Neural cell (in vitro differentiated cells): ENCODE measurements around the gene TMEM272. TPM values are rescaled to one million over a fixed set of nuclear protein-coding genes. Genes with fewer than 3 reads are reported as not detected.

Source experiments
- H2AFZ ChIP-seq: fragments of 200-600, 300-800 bp; sonication (generic), shearing (Covaris generic); 2 replicates; pipeline ENCODE4 v1.6.0; 2014; ENCODE audit warnings: low read depth, mild to moderate bottlenecking, antibody characterized with exemption, low read length, moderate library complexity
- H3F3A ChIP-seq: fragments of 200-600 bp; shearing (Covaris generic); 2 replicates; pipeline ENCODE4 v1.6.1; 2016; ENCODE audit warnings: mild to moderate bottlenecking, moderate library complexity, mixed read lengths, antibody characterized with exemption, low read length; ENCODE audit not compliant: insufficient read depth, poor library complexity, severe bottlenecking
- H3K27ac ChIP-seq: fragments of 200-600, 300-800 bp; sonication (generic), shearing (Covaris generic); 2 replicates; pipeline ENCODE4 v1.5.1; 2014; ENCODE audit warnings: mild to moderate bottlenecking, low read length, moderate library complexity
- H3K27me3 ChIP-seq: fragments of 300-800, 200-600 bp; sonication (generic), shearing (Covaris generic); 2 replicates; pipeline ENCODE4 v1.6.0; 2014; ENCODE audit warnings: mild to moderate bottlenecking, low read depth, low read length, moderate library complexity; ENCODE audit not compliant: insufficient read depth
- H3K36me3 ChIP-seq: fragments of 300-800, 200-600 bp; sonication (generic), shearing (Covaris generic); 2 replicates; pipeline ENCODE4 v1.5.1; 2014; ENCODE audit warnings: mild to moderate bottlenecking, antibody characterized with exemption, low read length, moderate library complexity; ENCODE audit not compliant: insufficient read depth
- H3K4me2 ChIP-seq: fragments of 300-800, 200-600 bp; sonication (generic), shearing (Covaris generic); 2 replicates; pipeline ENCODE4 v1.6.0; 2014; ENCODE audit warnings: mild to moderate bottlenecking, low read length
- H3K4me3 ChIP-seq: fragments of 300-800, 200-600 bp; sonication (generic), shearing (Covaris generic); 2 replicates; pipeline ENCODE4 v1.5.1; 2014; ENCODE audit warnings: mild to moderate bottlenecking, low read length, moderate library complexity
- H3K79me2 ChIP-seq: fragments of 200-600 bp; shearing (Covaris generic); replicated peaks from 2 replicates; pipeline ENCODE4 v1.6.0; 2014; ENCODE audit warnings: mild to moderate bottlenecking, low read length, moderate library complexity; ENCODE audit not compliant: insufficient read depth
- H3K9ac ChIP-seq: fragments of 300-800, 200-600 bp; sonication (generic), shearing (Covaris generic); 2 replicates; pipeline ENCODE4 v1.6.1; 2016; ENCODE audit warnings: mild to moderate bottlenecking, low read length, mixed read lengths
- H3K9me2 ChIP-seq: fragments of 200-600 bp; shearing (Covaris generic); 2 replicates; pipeline ENCODE4 v1.6.1; 2016; ENCODE audit warnings: mild to moderate bottlenecking, low read length, mixed read lengths; ENCODE audit not compliant: insufficient read depth
- H3K9me3 ChIP-seq: fragments of 200-600, 300-800 bp; sonication (generic), shearing (Covaris generic); 2 replicates; pipeline ENCODE4 v1.6.1; 2016; ENCODE audit warnings: mild to moderate bottlenecking, mixed run types, low read length, moderate library complexity, mixed read lengths
- H4K20me1 ChIP-seq: fragments of 200-600 bp; shearing (Covaris generic); 2 replicates; pipeline ENCODE4 v1.6.1; 2016; ENCODE audit warnings: mild to moderate bottlenecking, mixed run types; ENCODE audit not compliant: insufficient read depth
- EP300 ChIP-seq: fragments of 450-650 bp; conservative IDR thresholded peaks from 2 replicates; pipeline ENCODE4 v1.6.1; 2014; ENCODE audit warnings: antibody characterized with exemption, mild to moderate bottlenecking, moderate library complexity; ENCODE audit not compliant: poor library complexity, severe bottlenecking
- EZH2 ChIP-seq: fragments of 200-600, 300-800 bp; shearing (Covaris generic), sonication (generic); IDR thresholded peaks from 2 replicates; pipeline ENCODE4 v1.6.1; 2014; ENCODE audit warnings: antibody characterized with exemption, low read length, borderline replicate concordance, mild to moderate bottlenecking; ENCODE audit not compliant: insufficient read depth, poor library complexity, severe bottlenecking
- MXI1 ChIP-seq: fragments of 450-650 bp; conservative IDR thresholded peaks from 2 replicates; pipeline ENCODE4 v1.6.1; 2014; ENCODE audit warnings: antibody characterized with exemption, mild to moderate bottlenecking; ENCODE audit not compliant: poor library complexity, severe bottlenecking
- POLR2AphosphoS5 ChIP-seq: IDR thresholded peaks from 2 replicates; pipeline ENCODE4 v1.6.1; 2012
- RAD21 ChIP-seq: fragments of 450-650 bp; conservative IDR thresholded peaks from 2 replicates; pipeline ENCODE4 v1.6.1; 2014; ENCODE audit warnings: antibody characterized with exemption, mild to moderate bottlenecking, moderate library complexity
- SMC3 ChIP-seq: fragments of 450-650 bp; conservative IDR thresholded peaks from 2 replicates; pipeline ENCODE4 v1.6.1; 2014; ENCODE audit warnings: antibody characterized with exemption, mild to moderate bottlenecking, moderate library complexity; ENCODE audit not compliant: poor library complexity
- TAF1 ChIP-seq: IDR thresholded peaks from 2 replicates; pipeline ENCODE4 v1.6.1; 2012; ENCODE audit warnings: low read depth
- polyA plus RNA-seq: library from polyadenylated mRNA; depleted of rRNA; stranded (reverse); fragments of >200 nt; gene quantifications from 2 replicates; pipeline ENCODE4 v1.2.3, GENCODE V29; 2014
- TF ChIP-seq, protein P1 (sequence below): IDR thresholded peaks from 2 replicates; pipeline ENCODE4 v1.6.1; 2012; ENCODE audit warnings: borderline replicate concordance
- TF ChIP-seq, protein P2 (sequence below): fragments of 450-650 bp; IDR thresholded peaks from 2 replicates; pipeline ENCODE4 v1.5.1; 2014; ENCODE audit warnings: antibody characterized with exemption, mild to moderate bottlenecking, moderate library complexity; ENCODE audit not compliant: poor library complexity, severe bottlenecking

Gene TMEM272
- polyA plus RNA-seq, 1 donor from 2014 or later = 0.77 TPM

DNA sequence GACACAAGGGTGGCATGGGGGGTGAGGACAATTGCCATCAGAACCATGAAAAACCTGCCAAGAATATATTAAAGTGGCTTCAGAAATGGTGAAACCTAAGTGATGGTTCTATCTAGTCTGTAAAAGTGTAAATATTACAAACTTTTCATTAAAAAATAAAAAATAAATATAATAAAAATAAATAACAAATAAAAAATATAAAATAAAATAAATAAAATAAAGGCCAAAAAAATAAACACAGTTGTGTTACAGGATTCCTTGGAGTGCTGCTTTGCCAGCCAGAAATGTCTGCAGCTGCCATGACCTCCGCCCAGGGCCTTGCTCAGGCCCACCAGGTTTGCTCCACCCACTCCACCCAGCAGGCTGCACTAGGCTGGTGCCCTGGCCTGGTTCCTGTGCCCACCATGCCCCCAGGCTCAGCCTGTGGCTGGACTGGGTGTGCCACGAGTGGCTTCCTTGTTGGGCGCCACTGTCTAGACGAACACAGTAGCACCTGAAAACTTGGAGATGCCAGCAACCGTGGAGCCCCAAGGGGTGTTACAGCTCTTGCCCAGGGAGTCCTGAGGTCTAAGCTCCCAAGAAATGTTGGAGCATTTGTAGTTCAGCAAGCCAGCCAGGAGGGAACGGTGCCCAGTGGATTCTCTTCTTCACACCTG, 37.7 kb upstream of the TMEM272 start:
- no peak for TF ChIP-seq RAD21
- H3K36me3 ChIP-seq = no peaks in the 10 kb centered on the region
- no peaks in the 10 kb centered on the region for H3F3A ChIP-seq
- H3K9me2 ChIP-seq = no peaks in the 10 kb centered on the region
- H3K9me3 ChIP-seq = no peaks in the 10 kb centered on the region
- H2AFZ ChIP-seq = no peak overlapping the region
- no peak overlapping the region for H3K4me2 ChIP-seq
- H3K27me3 ChIP-seq = no peaks in the 10 kb centered on the region
- H3K27ac ChIP-seq = no peak overlapping the region
- no peak overlapping the region for H3K9ac ChIP-seq
- H3K4me3 ChIP-seq = no peak overlapping the region
- H4K20me1 ChIP-seq = no peaks in the 10 kb centered on the region
- no peaks in the 10 kb centered on the region for H3K79me2 ChIP-seq

DNA sequence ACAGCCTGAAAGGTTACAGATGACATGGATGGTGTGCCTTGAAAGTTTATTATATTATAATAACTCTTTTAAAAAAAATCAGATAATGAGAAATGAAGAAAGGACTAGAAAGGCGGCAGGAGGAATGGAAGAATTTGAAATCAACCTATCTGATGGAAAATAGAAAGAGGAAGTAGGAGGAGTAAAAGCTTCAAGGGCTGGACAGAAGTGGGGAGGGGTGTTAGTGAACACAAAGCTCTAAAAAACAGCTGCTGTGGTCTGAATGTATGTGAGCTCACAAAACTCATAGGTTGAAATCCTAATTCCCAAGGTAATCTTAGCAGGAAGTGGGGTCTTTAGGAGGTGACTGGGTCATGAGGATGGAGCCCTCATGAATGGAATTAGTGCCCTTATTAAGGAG, 36.3 kb upstream of the TMEM272 start:
- Histone ChIP-seq H3K4me3 (no peak overlapping the region), H3K27me3 (no peaks in the 10 kb centered on the region), H3K9ac (no peak overlapping the region), H3F3A (no peaks in the 10 kb centered on the region), H3K36me3 (no peaks in the 10 kb centered on the region), H3K9me3 (no peaks in the 10 kb centered on the region), H3K79me2 (no peaks in the 10 kb centered on the region), H3K27ac (no peak overlapping the region), H4K20me1 (no peaks in the 10 kb centered on the region), H2AFZ (no peak overlapping the region), H3K9me2 (no peaks in the 10 kb centered on the region), H3K4me2 (no peak overlapping the region)
- TF ChIP-seq, protein P1, sequence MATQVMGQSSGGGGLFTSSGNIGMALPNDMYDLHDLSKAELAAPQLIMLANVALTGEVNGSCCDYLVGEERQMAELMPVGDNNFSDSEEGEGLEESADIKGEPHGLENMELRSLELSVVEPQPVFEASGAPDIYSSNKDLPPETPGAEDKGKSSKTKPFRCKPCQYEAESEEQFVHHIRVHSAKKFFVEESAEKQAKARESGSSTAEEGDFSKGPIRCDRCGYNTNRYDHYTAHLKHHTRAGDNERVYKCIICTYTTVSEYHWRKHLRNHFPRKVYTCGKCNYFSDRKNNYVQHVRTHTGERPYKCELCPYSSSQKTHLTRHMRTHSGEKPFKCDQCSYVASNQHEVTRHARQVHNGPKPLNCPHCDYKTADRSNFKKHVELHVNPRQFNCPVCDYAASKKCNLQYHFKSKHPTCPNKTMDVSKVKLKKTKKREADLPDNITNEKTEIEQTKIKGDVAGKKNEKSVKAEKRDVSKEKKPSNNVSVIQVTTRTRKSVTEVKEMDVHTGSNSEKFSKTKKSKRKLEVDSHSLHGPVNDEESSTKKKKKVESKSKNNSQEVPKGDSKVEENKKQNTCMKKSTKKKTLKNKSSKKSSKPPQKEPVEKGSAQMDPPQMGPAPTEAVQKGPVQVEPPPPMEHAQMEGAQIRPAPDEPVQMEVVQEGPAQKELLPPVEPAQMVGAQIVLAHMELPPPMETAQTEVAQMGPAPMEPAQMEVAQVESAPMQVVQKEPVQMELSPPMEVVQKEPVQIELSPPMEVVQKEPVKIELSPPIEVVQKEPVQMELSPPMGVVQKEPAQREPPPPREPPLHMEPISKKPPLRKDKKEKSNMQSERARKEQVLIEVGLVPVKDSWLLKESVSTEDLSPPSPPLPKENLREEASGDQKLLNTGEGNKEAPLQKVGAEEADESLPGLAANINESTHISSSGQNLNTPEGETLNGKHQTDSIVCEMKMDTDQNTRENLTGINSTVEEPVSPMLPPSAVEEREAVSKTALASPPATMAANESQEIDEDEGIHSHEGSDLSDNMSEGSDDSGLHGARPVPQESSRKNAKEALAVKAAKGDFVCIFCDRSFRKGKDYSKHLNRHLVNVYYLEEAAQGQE = no peak
- TF ChIP-seq POLR2AphosphoS5 = no peak
- no peak for TF ChIP-seq EZH2
- TF ChIP-seq RAD21 = no peak
- no peak for TF ChIP-seq SMC3

DNA sequence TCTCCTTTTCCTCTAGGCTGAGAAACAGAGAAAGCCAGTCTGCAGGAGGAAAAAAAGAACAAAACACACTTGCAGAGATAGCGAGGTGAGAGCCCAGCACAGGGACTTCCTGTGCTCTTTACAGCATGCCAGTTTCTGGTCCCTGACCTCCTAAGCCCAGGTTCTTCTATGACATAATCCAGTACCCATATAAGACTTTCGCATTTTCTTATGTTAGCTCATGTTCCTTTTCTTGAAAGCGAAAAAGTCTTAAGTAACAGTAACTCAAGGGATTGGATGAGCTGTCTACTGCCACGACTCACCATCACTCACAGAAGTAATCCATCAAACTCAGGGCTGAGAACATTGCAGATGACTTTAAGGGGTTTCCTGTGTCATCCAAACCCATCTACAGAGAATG, 34.2 kb upstream of the TMEM272 start:
- Histone ChIP-seq H3K4me2 (no peak overlapping the region), H3K9me2 (no peaks in the 10 kb centered on the region), H4K20me1 (no peaks in the 10 kb centered on the region), H3F3A (no peaks in the 10 kb centered on the region), H3K27ac (no peak overlapping the region), H2AFZ (no peak overlapping the region), H3K9ac (no peak overlapping the region), H3K9me3 (no peaks in the 10 kb centered on the region), H3K27me3 (no peaks in the 10 kb centered on the region), H3K36me3 (no peaks in the 10 kb centered on the region), H3K79me2 (no peaks in the 10 kb centered on the region), H3K4me3 (no peak overlapping the region)
- no peak for TF ChIP-seq EZH2
- TF ChIP-seq TAF1 = no peak
- TF ChIP-seq, protein P1 = no peak
- no peak for TF ChIP-seq RAD21
- TF ChIP-seq POLR2AphosphoS5 = no peak
- TF ChIP-seq SMC3 = no peak
- no peak for TF ChIP-seq MXI1
- TF ChIP-seq EP300 = no peak
- TF ChIP-seq, protein P2, sequence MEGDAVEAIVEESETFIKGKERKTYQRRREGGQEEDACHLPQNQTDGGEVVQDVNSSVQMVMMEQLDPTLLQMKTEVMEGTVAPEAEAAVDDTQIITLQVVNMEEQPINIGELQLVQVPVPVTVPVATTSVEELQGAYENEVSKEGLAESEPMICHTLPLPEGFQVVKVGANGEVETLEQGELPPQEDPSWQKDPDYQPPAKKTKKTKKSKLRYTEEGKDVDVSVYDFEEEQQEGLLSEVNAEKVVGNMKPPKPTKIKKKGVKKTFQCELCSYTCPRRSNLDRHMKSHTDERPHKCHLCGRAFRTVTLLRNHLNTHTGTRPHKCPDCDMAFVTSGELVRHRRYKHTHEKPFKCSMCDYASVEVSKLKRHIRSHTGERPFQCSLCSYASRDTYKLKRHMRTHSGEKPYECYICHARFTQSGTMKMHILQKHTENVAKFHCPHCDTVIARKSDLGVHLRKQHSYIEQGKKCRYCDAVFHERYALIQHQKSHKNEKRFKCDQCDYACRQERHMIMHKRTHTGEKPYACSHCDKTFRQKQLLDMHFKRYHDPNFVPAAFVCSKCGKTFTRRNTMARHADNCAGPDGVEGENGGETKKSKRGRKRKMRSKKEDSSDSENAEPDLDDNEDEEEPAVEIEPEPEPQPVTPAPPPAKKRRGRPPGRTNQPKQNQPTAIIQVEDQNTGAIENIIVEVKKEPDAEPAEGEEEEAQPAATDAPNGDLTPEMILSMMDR = no peak
